GM21529 (cell line): Measurements from ENCODE around the gene CPLX4.

ENCODE experiments used
- ATAC-seq: cut with Tn5 transposase; IDR thresholded peaks from one replicate; pipeline ENCODE4 v1.9.1; 2021; ENCODE audit not compliant: unreplicated experiment

CPLX4 gene

DNA sequence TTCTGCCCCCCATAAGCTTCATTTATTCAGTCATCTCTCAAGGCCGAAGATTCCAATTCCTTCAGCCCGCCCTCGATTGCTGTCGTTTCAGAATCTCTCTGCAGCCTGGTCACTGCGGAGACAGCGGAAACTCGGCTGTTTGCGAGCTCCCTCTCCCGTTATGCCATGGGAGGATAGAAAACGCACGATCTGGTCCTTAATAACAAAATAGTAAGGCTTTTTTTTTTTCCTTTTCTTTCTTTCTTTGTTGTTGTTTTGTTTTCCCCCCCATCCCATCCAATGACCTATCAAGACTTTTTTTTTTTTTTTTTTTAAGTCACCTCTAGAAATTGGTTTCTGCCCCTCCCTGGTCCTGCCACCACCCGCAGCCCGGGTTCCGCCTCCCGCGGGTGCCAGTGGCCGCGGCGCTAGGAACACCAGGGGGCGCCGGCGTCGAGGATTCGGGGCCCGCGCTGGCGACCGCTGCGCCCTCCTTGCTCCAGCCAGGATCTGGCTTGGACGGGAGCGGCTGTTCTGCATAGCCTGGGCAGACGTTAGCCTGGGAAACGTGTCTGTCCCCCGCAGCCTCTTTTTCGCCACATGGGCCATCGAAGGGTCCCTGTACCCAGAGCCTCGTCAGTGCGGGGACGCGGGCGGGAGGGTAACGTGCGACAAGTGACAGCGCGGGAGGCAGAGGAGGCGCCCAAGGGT lies 10.1 kb downstream of the CPLX4 start:
- peak; percentile 92 for ATAC-seq

DNA sequence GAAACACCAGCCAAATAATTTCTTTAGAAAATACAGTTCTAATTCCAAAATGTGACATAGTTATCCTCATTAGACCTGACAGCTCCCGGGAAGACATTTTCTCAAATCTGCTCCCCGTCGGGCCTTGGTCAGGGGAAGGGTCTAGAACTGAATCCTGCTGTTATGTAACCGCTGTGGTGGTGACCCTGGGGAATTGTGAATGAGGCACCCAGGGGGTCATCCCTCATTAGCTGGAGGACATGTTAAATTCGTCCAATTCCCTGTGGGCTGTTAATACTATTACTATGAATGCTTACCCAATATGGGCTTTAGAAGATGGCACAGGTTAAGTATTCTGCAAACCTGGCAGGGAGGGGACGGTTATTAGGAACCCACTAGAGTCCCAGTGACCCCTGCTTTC lies 11.8 kb downstream of the CPLX4 start:
- no peak for ATAC-seq

DNA sequence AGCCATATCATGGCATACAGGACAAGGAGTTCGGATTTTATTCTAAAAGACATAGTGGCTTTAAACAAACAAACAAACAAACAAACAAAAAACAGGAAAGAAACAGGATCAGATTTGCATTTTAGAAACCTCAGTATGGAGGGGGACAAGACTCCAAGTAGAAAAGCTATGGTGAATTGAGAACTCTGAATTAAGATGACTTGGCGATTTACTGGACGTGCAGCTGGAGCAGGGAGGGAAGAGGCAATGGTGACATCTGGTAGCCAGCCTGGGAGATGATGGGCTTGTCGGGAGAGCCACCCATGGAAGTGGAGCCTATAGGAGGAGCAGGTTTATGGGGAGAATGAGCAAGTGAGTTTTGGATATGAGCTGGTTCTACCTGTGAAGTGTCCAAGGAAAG lies 13.2 kb downstream of the CPLX4 start:
- ATAC-seq, result no peak

- no peak for ATAC-seq
Measured at GRCh38 chr18:59303656-59304195, 14.7 kb downstream of the CPLX4 start.

DNA sequence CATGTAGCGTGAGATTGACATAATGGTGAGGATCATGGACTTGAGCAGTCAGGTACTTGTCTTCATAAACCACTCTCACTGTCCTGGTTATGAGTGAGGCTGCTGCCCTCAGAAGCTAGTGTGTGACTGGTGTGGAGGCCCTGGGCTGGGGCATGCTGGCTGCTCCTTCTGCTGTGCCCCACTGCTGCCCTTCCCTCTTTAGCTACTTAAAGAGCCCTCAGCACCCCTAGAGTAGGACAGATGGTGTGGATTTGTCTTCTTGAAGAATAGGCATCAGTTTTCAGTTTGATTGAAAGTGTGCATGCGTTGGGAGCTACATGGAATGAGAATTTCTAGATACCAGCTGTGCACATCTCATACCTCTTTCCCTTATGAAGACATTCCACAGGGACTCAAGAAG lies 15.4 kb downstream of the CPLX4 start:
- ATAC-seq, result no peak

- no peak for ATAC-seq
Measured at GRCh38 chr18:59301929-59302328, 16.5 kb downstream of the CPLX4 start.

GRCh38 chr18:59300676-59301285 lies 17.7 kb downstream of the CPLX4 start:
- ATAC-seq, result no peak

GRCh38 chr18:59298871-59299270 lies 19.6 kb downstream of the CPLX4 start:
- no peak for ATAC-seq

- no peak for ATAC-seq
Measured at GRCh38 chr18:59293317-59293716, 25.1 kb downstream of the CPLX4 start.

- no peak for ATAC-seq
Measured at GRCh38 chr18:59286341-59286740, 32.1 kb downstream of the CPLX4 start.

DNA sequence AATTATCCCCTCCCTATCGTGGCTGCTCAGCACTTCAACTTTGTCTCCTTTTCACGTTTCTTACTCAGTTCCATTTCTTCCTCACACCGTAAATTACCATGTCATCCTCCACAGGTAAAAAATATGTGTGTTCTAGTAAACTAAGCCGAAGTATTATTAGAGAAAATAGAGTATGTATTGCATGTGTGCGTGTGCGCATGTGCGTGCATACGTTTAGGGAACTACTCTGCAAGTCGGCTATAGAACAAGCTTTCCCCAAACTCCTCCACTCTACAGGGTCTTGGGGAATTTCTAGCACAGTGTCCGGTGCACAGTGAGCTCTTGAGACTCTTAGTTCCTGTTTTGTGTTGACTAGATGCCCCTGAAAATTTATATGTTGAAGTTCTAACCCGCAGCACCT lies 36.1 kb downstream of the CPLX4 start:
- no peak for ATAC-seq

DNA sequence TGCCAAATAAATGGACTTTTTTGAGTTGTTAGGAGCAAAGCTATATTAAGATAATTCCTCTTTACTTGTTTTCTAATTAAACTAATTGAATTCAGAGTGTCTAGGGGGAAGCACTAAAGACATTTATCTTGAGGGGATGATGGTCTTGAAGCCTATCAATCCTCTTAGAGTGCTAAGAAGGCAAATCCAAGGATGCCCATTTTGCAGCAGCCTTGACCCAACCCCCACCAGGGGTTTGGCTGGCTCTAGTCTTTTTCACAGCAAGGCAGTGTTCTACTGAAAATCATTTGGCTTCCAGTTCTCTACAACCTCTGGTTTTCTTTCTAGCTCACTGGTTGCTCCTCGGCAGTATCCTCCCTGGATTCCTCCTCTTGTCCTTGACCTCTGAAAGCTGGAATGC lies 38.7 kb downstream of the CPLX4 start:
- ATAC-seq, result no peak

GRCh38 chr18:59279193-59279592 lies 39.3 kb downstream of the CPLX4 start:
- ATAC-seq, result no peak

DNA sequence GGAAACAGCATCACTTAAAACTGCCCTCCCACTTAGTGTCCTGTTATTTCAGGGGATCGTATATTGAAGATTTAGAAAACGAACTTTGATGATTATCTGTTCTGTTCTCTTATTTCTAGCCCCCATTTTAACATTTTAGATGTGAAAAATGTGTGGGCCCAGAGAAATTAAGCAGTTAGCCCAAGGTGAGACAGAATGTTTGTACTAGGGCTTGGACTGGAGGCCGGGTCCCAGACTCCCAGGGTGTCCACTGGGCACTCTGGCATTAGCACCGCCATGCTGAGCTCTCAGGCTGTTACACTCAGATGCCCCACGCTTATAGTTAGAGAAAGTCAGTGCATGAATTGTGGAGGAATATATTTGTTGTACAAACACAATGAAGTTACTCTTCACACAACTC lies 39.7 kb downstream of the CPLX4 start:
- no peak for ATAC-seq

GRCh38 chr18:59276047-59276446 lies 42.4 kb downstream of the CPLX4 start:
- no peak for ATAC-seq

GRCh38 chr18:59275406-59275949 lies 43.0 kb downstream of the CPLX4 start:
- no peak for ATAC-seq

- ATAC-seq, result no peak
Measured at GRCh38 chr18:59274533-59274928, 43.9 kb downstream of the CPLX4 start.

- ATAC-seq, result no peak
Measured at GRCh38 chr18:59273759-59274532, 44.5 kb downstream of the CPLX4 start.

- no peak for ATAC-seq
Measured at GRCh38 chr18:59272891-59273758, 45.3 kb downstream of the CPLX4 start, which contains the start of gene RAX. TSS of gene RAX (minus strand) at chr18:59273454. CDS start at chr18:59273206, 248 bp downstream.

DNA sequence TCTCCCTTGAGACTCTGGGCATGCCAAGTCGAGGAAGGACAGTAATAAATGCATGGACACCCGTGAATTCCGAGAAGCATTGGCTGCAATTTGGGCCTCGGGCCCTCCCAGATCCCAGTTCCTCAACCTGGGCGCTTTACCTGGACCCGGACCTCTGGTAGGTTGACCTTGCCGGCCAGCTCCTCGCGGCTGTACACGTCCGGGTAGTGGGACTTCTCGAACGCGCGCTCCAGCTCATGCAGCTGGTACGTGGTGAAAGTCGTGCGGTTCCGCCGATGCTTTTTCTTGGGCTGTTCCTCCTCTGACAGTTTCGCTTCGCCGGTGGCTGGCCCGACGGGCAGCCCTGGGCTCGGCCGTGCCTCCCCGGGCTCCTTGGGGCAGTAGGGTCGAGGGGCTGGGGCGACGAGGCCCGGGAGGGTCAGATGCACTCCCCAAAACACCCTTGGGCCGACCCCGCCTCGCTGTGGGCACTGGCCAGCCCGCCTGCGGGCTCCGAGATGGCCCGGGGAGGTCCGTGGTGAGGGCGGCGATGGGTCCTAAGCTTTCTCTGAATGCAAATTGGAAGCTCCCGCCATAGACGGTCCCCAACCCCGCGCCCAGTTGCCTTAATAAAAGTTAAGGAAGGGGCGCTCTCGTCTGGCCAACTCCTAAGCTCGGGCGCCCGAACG lies 46.1 kb downstream of the CPLX4 start:
- ATAC-seq, result no peak
